Muscle layer of duodenum (tissue), 2 donors: Measurements from ENCODE around the gene CASQ1.
A peak's percentile ranks its signal among the peaks of the same experiment; 100 is the strongest.

Experiments
- H3K27ac ChIP-seq: one replicate; pipeline ENCODE4 v1.7.0; 2013; ENCODE audit warnings: mild to moderate bottlenecking, low read length
- H3K27me3 ChIP-seq: one replicate; pipeline ENCODE4 v1.7.0; 2013; ENCODE audit warnings: low read depth, mild to moderate bottlenecking, control low read depth, low read length
- H3K36me3 ChIP-seq, 2 donors: one replicate each; pipeline ENCODE4 v1.7.0; 2013; ENCODE audit warnings: low read length in 2 of 2, control low read depth in 1 of 2, mild to moderate bottlenecking in 1 of 2; ENCODE audit not compliant: insufficient read depth in 2 of 2, control insufficient read depth in 1 of 2
- H3K4me1 ChIP-seq, 2 donors: one replicate each; pipeline ENCODE4 v1.7.0; 2013; ENCODE audit warnings: low read length in 2 of 2, mild to moderate bottlenecking in 2 of 2, control low read depth in 1 of 2, moderate library complexity in 1 of 2; ENCODE audit not compliant: insufficient read depth in 2 of 2, control insufficient read depth in 1 of 2
- H3K4me3 ChIP-seq, 2 donors: one replicate each; pipeline ENCODE4 v1.7.0; 2013; ENCODE audit warnings: low read length in 2 of 2, low read depth in 1 of 2, mild to moderate bottlenecking in 1 of 2
- H3K9me3 ChIP-seq, 2 donors: one replicate each; pipeline ENCODE4 v1.7.0; 2013; ENCODE audit warnings: low read length in 2 of 2, control low read depth in 1 of 2, mild to moderate bottlenecking in 1 of 2; ENCODE audit not compliant: control insufficient read depth in 1 of 2
- donor health status: healthy.

The CASQ1 gene

DNA sequence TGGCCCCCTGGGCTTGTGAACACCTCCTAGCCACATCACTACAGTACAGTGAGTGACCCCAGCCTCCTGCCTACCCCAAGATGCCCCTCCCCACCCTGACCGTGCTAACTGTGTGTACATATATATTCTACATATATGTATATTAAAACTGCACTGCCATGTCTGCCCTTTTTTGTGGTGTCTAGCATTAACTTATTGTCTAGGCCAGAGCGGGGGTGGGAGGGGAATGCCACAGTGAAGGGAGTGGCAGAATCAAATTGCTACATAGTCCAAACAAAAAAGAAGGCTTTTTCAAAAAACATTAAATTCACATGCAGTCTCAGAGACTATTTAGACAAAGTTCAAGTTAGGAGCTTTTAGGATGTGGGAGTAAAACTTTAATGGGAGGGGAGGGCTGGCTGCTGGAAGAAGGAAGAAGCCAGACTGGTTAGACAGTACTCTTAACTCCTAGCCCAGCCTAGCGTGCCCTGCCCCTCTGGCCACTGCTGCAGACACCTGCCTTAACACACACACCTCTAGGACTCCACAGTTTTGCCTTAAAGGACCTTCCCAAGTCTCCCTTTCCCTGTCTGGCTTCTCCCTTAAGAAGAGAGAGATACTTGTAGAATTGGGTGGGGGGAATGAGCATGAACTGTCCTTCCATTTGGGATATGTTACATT is 24.2 kb downstream of the CASQ1 start:
- Histone ChIP-seq H3K27ac (no peak overlapping the region), H3K36me3 (peaks cover 62 to 74% of the 10 kb centered on the region in 2 donors), H3K4me1 (peaks cover 14 to 46% of the 10 kb centered on the region in 2 donors)

DNA sequence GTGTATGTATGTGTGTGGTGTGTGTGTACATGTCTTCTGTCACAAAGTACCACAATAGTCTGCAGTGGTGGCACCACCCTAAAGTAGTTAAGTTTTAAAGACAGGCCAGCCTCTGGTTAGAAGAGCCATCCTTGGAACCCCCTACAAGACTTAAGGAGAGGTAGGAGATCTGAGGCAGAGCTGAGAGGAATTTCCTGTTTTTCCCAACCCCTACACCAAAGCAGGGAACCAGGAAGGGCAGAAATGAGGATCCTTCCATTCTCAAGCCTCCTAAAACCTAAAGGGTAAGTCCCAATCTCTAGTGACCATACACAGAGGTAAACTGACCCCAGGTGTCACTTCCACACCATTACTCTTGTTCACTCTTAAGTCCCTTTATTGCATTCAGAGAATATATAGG is 25.9 kb downstream of the CASQ1 start:
- H3K27ac ChIP-seq, result no peak overlapping the region
- H3K4me3 ChIP-seq, result no peak overlapping the region
- no peaks in the 10 kb centered on the region for H3K9me3 ChIP-seq
- no peaks in the 10 kb centered on the region for H3K27me3 ChIP-seq
- peaks cover 6 to 38% of the 10 kb centered on the region in 2 donors for H3K4me1 ChIP-seq
- peaks cover 75 to 76% of the 10 kb centered on the region in 2 donors for H3K36me3 ChIP-seq

More for the DNA sequence above, 24.2 kb downstream of the CASQ1 start:
- Histone ChIP-seq H3K27me3 (no peaks in the 10 kb centered on the region), H3K4me3 (no peak overlapping the region), H3K9me3 (no peaks in the 10 kb centered on the region)

GRCh38 chr1:160217481-160218051 is 27.2 kb downstream of the CASQ1 start:
- H3K9me3 ChIP-seq, result no peaks in the 10 kb centered on the region
- no peak overlapping the region for H3K4me3 ChIP-seq
- peak overlapping the region; percentile 35 for H3K27ac ChIP-seq
- H3K27me3 ChIP-seq, result no peaks in the 10 kb centered on the region
- peaks cover 6 to 38% of the 10 kb centered on the region in 2 donors for H3K4me1 ChIP-seq
- peaks cover 76% of the 10 kb centered on the region in 2 donors for H3K36me3 ChIP-seq

GRCh38 chr1:160219062-160219929 is 28.9 kb downstream of the CASQ1 start:
- H3K27me3 ChIP-seq, result no peaks in the 10 kb centered on the region
- H3K27ac ChIP-seq, result peak overlapping the region; percentile 56
- H3K4me3 ChIP-seq, result no peak overlapping the region
- peaks cover 76 to 77% of the 10 kb centered on the region in 2 donors for H3K36me3 ChIP-seq
- peaks cover 6 to 38% of the 10 kb centered on the region in 2 donors for H3K4me1 ChIP-seq
- H3K9me3 ChIP-seq, result no peaks in the 10 kb centered on the region

GRCh38 chr1:160220301-160220700 is 29.9 kb downstream of the CASQ1 start:
- Histone ChIP-seq H3K36me3 (peaks cover 76 to 77% of the 10 kb centered on the region in 2 donors), H3K27ac (peak overlapping the region; percentile 56), H3K9me3 (no peaks in the 10 kb centered on the region), H3K4me3 (no peak overlapping the region), H3K27me3 (no peaks in the 10 kb centered on the region), H3K4me1 (peaks cover 6 to 38% of the 10 kb centered on the region in 2 donors)

- H3K4me1 ChIP-seq, result peaks cover 6 to 38% of the 10 kb centered on the region in 2 donors
- H3K27ac ChIP-seq, result no peak overlapping the region
- H3K36me3 ChIP-seq, result peaks cover 75 to 76% of the 10 kb centered on the region in 2 donors
- no peaks in the 10 kb centered on the region for H3K27me3 ChIP-seq
- no peaks in the 10 kb centered on the region for H3K9me3 ChIP-seq
- H3K4me3 ChIP-seq, result no peak overlapping the region
Measured at GRCh38 chr1:160221089-160221488, 30.7 kb downstream of the CASQ1 start.

GRCh38 chr1:160222546-160222945 is 32.2 kb downstream of the CASQ1 start:
- Histone ChIP-seq H3K36me3 (peaks cover 83 to 87% of the 10 kb centered on the region in 2 donors), H3K27ac (no peak overlapping the region), H3K4me3 (no peak overlapping the region), H3K9me3 (no peaks in the 10 kb centered on the region), H3K27me3 (no peaks in the 10 kb centered on the region), H3K4me1 (peaks cover 6 to 28% of the 10 kb centered on the region in 2 donors)

DNA sequence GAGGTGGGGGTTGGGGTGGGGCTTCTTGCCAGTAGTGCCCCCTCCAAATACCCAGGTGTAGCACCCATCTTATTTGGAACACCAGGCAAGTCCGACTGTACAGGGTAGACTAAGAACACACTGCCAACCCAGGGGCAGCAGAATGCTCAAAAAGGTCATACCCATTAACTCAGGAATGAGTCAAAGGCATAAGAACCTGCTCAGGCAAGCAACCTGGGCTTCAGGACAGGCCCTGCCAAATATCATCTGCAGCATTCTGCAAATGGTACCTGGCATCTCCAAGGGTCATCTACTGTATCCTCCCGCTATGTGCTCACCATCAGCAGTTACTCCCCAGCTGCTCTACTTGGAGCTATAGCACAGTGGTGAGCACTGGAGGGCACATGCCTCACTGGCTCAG is 34.2 kb downstream of the CASQ1 start:
- Histone ChIP-seq H3K27ac (no peak overlapping the region), H3K4me3 (no peak overlapping the region), H3K9me3 (no peaks in the 10 kb centered on the region), H3K27me3 (no peaks in the 10 kb centered on the region), H3K4me1 (peaks cover 0 to 8% of the 10 kb centered on the region in 2 donors), H3K36me3 (peaks cover 77 to 94% of the 10 kb centered on the region in 2 donors)

- Histone ChIP-seq H3K27ac (no peak overlapping the region), H3K4me1 (peaks cover 0 to 3% of the 10 kb centered on the region in 2 donors), H3K9me3 (no peaks in the 10 kb centered on the region), H3K4me3 (no peak overlapping the region), H3K36me3 (peaks cover 81 to 97% of the 10 kb centered on the region in 2 donors), H3K27me3 (no peaks in the 10 kb centered on the region)
Measured at GRCh38 chr1:160225345-160225744, 35.0 kb downstream of the CASQ1 start.

GRCh38 chr1:160226623-160227022 is 36.2 kb downstream of the CASQ1 start:
- peaks cover 86 to 94% of the 10 kb centered on the region in 2 donors for H3K36me3 ChIP-seq

GRCh38 chr1:160227034-160227433 is 36.7 kb downstream of the CASQ1 start:
- H3K36me3 ChIP-seq, result peaks cover 84 to 90% of the 10 kb centered on the region in 2 donors
- H3K4me1 ChIP-seq, result no peaks in the 10 kb centered on the region
- H3K27ac ChIP-seq, result no peak overlapping the region
- no peak overlapping the region for H3K4me3 ChIP-seq
- H3K27me3 ChIP-seq, result no peaks in the 10 kb centered on the region
- H3K9me3 ChIP-seq, result no peaks in the 10 kb centered on the region

More at GRCh38 chr1:160226623-160227022, 36.2 kb downstream of the CASQ1 start:
- Histone ChIP-seq H3K9me3 (no peaks in the 10 kb centered on the region), H3K27ac (no peak overlapping the region), H3K4me3 (no peak overlapping the region), H3K27me3 (no peaks in the 10 kb centered on the region), H3K4me1 (no peaks in the 10 kb centered on the region)
